Measurements from ENCODE around the gene ROBO2. TPM values are rescaled to one million over a fixed set of nuclear protein-coding genes. Genes with fewer than 3 reads are reported as not detected.

ROBO2 gene
- total RNA-seq, 1 donor from 2014 or later, result 13.2 TPM

DNA sequence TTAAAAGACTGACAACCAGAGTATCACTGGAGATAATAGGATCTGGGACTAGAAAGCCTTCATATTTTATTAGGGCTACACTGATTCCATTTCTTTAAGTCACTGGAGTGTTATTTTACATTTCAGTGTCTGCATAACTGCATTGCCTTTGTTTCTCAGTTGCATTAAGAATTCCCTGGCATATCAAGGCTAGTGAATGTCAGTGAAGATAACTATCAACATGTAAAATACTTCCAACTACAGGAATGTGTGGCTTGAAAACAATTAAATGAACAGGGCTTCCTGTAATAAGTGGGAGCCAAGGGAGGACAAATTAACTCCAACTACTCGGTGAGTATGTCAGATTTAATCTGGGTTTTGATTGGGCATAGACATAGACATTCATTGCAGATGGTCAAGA lies 628.5 kb downstream of the ROBO2 start:
- DNase-seq (ENCODE audit: low spot score), result no peak

DNA sequence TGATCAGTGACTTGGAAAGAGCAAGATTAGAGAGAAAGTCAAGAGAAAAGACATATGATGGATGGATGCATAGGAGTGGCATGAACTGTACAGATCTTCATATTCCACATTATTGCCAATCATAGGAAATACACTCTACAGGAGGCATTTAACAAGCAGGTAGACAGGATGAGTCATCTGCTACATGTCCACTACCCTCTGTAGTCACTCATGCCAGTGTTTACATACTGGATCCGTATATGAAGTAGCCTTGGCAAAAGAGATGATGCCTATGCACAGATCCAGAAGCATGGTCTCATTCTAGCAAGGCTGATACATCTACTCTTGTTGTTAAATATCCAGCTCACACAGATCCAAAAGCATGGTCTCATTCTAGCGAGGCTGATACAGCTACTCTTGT lies 632.1 kb downstream of the ROBO2 start:
- DNase-seq (ENCODE audit: low spot score), result no peak

DNA sequence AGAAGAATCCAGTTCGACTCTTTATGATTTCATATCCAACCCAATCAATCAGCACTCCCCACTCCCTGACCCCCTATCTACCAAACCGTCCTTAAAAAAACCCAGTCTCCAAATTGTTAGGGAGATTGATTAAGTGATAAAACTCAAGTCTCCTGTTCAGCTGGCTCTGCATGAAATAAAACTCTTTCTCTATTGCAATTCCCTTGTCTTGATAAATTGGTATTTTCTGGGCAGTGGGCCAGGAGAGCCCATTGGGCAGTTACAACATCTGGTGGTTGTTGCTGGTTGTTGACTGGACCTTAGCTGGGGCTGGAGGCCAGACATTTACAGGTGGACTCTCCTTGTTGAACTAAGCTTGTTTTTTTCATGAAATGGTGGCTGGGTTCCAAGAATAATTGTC lies 642.3 kb downstream of the ROBO2 start:
- DNase-seq (ENCODE audit: low spot score), result no peak

DNA sequence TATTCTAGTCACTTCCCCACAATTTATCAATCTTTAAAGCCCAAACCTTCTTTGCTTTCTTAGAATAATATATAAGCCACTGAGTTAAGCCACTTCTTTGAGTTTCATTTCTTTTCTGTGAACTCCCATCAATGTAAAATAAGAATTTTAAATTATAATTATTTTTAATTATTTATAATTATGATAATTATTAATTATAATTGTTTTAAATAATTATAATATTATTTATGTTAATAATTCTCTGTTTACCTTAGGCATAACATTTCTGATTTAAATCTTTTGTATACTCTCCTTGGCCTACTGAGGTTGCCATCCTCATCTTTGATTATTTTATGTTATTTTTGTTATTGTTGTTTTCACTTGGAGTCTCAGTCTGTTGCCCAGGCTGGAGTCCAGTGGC lies 644.2 kb downstream of the ROBO2 start:
- DNase-seq (ENCODE audit: low spot score), result no peak

DNA sequence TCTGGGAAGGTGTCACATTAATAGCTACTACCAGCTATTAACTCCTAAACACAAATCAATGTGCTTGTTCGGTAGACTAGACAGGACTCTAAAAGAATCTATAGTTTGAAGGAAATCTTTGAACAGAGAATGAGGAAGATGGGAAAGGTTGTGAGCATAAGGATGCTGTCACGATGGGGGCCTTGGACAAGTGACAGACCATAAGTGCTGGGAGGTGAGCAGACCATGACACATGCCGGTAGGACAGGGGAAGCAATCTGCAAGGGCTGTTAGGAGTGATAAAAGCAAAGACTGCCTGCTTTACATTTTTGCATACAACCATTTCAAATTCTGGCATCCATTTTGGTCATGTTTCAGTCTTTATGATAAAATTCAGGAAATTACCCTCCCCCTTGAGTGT lies 645.8 kb downstream of the ROBO2 start:
- no peak for DNase-seq (ENCODE audit: low spot score)

DNA sequence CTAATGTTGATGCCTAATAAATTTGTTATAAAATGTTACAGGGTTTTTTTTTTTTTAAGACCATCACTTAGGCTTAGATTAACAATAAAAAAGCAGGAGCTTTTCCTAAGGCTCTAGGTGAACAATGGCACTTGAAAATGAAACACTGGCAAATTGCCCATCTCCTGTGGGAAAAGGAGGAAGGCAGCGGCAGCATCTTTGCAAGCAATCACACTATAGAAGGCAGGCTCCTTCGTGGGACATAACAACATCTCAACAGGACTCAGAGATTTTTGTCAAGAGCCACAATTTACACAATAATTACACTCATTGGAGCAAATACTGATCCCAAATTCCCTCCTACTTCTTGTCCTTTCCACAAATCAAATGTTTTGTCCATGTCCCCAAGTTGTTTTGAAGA lies 646.7 kb downstream of the ROBO2 start:
- DNase-seq (ENCODE audit: low spot score), result no peak

DNA sequence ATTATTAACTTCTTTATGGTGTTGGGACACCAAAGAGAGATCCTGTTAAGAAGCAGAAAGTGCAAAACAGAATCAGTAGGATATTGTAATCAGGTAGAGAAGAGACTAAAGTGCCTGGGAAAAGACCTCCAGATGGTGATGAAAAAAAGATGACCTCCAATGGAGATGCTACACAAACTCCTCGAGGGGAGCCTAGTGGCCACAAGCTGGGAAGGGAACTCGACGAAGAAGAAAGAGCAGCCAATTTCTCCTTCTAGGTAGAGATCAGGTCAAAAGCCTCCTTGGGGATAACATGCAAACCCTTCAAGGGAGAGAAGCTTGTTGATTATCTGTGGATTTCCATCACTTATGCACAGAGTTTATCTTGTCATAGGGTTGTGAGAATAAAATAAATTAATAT lies 647.6 kb downstream of the ROBO2 start:
- DNase-seq (ENCODE audit: low spot score), result no peak

DNA sequence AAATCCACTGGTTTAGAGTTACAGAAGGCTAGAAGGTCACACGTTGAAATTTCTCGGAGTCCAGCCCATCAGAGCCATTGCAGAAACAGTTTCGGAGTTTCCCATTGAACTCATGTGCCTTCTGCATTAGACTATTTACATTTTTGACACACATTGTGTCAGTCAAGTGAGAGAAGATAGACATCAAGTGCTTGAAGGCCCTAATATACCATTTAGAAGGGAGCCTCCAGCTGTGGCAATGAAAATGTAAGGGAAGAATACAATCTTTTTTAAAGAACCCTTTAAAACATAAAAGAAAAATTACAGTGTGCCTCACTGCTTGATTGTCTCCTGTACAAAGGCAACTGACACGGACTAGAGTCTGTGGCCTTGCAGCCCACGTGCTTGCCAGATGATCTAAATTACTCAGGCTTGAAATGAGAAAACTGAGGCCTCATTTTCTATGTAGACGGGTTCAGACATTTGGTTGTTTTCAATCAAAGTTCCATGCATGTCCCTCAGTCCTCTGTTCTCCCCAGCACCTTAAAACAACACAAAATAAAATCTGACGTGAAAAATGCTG lies 650.5 kb downstream of the ROBO2 start:
- DNase-seq (ENCODE audit: low spot score), result no peak

DNA sequence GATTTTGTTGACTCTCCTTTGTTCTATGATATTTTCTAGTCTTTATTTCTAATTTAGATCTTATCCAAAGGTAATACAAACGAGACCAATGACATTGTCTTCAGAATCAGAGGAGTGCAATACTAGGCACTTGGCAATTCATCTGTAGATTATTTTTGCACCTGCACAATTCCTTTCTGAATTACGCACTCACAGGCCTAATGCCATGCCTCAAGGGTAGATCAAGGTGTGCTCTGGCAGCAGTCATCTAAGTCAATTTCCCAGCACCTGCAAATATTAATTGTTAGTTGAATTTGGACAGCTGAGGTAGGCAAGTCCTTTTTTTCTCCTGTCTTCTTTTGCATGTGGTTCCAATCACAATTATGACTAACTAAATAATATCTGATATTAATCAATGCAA lies 653.2 kb downstream of the ROBO2 start:
- DNase-seq (ENCODE audit: low spot score), result no peak

DNA sequence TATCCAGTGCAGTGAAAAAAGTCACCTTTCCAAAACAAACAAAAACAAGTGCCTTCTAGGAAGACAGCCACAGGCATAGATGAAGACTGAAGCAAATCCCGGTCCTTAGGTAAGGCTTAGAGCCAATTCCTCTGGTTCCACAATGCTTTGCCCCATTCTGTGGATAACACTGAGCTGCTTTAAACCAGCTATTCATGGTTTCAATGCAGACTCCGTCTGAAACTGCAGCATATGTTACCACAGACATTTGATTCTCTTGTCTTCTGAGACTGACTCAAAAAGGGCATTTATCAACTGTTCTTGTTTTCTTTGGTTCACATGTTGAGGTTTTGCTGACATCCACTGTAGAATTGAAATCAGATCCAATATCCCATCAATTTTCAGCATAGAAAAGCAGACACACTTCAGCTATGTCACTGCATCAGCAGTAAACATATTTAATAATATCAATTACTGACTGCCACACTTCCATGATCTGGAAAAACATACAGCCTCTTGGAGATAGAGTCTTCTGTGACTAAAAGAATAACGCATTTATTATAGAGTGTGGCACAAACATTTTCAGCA lies 659.3 kb downstream of the ROBO2 start:
- no peak for DNase-seq (ENCODE audit: low spot score)

All from umbilical cord (tissue), 2 donors.